HG03095 (cell line): Measurements from ENCODE around the gene ATXN1.
A peak's percentile ranks its signal among the peaks of the same experiment; 100 is the strongest.
"Not testable (repeated sequence)": the region's sequence is repeated elsewhere in the genome, so short reads cannot be mapped to it uniquely, and the experiment has no call there.

Source experiments
- ATAC-seq: cut with Tn5 transposase; IDR thresholded peaks from one replicate; pipeline ENCODE4 v1.9.1; 2021; ENCODE audit warnings: moderate library complexity; ENCODE audit not compliant: unreplicated experiment

The ATXN1 gene

DNA sequence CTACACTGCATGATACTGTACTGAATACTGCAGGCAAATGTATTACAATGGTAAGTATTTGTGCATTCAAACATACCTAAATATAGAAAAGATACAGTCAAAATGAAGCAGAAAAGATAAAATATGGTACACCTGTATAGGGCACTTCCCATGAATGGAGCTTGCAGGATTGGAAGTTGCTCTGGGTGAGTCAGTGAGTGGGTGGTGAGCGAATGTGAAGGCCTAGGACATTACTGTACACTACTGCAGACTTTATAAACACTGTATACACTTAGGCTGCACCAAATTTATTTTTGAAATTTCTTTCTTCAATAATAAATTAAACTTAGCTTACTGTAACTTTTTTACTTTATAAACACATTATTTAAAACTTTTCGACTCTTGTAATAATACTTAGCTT is 213.1 kb downstream of the ATXN1 start:
- ATAC-seq: no peak

DNA sequence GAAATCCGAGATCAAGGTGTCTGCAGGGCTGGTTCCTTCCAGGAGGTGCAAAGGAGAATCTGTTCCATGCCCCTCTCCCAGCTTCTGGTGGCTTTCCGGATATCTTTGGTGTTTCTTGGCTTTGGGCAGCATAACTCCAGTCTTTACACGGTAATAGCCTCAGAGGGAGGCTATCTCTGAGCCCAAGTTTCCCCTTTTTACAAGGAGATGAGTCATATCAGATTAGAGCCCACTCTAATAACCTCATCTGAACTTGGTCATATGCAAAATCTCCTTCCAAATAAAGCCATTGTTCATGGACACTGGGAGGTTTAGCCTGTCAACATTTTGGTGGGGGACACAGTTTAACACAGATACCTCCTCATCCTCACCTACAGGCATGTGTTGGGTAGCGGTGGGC is 213.7 kb downstream of the ATXN1 start:
- ATAC-seq: no peak

DNA sequence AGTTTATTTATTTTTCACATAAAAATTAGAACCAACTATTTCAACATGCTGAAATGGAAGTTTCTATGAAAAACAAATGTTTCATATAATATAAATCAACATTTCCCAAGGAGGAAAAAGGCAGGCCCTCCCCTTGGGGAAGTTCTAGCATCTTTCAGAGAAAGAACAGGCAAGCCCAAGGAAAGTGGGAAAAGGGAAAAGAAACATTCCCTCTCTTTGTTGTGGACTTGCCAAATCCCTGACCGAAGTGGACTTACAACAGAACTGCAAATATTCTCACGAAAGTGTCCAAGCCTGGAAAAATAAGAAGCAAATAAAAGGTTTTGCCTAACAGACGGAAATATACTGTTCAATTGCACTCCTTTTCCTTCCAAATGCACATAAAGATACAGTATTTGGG is 214.4 kb downstream of the ATXN1 start:
- ATAC-seq: no peak

DNA sequence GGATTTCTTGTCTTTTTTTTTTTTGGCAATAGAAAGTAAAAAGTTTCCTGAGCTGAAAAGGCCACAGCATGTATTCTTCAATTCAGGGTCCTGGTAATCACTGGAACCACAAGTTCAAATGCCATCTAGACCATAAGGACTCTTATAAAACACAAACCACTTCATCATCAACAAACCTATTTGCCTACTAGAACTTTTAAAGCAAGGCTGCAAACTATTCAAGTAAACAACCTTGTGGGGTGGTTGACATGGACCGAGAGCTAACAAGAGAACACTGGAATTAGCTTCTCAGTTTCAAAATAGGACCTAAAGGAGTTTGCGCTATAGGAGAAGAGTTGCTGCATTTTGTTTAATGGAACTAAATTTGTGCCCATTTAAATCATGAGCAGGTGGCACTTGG is 215.9 kb downstream of the ATXN1 start:
- ATAC-seq: no peak

DNA sequence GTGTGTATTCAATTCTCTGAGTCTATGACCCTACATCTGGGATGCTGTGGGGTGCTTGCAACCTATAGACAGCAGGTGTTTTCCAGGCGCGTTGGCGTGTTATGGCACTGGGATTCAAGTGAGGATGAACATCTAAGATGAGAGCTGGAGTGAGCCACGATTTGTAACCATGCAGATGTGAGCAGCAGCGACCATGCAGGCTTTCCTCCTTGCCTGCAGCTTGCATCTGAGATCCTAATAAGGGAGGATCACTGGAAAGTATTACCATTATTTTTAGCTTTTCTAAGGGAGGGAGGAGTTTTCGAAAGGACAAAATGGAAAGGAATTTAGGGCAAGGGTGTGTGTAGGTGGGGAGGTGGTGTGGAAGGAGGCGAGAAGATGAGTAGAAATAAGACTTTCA is 216.7 kb downstream of the ATXN1 start:
- no peak for ATAC-seq

DNA sequence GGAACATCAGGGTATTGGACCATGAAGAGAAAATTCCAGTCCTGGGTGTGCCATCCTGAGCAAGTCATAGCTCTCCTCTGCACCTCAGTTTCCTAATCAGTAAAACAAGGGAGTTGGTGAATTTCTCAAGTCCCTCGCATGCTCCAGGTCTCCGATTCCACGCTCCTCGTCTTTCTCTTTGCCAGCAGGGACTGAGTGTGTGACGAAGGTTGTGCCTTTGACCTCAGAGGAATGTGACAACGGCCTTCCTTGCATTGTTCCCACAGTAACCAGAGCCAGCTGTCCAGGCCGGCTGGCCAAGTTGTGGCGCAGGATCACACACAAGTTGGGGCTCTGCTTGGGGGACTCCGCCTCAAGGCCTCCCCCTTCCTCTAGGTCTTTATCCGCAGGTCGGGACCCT is 217.3 kb downstream of the ATXN1 start:
- no peak for ATAC-seq

DNA sequence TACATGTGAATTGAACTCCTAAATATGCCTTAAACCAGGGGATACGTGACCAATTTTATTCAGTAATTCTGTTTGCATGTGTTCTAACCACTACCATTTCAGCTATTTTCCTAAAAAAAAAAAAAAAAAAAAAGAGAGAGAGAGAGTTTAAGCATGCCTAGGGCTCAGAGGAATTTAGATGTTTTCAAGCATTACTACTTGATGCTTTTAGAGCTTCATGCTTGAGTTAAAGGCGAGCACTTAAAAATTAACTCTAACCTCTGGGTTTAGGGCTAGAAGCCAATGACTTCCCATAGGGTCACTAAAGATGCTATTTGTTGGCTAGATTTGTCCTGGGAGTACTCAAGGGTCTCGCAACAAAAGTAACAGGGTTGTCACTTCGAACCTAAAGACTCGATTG is 217.7 kb downstream of the ATXN1 start:
- ATAC-seq: no peak

DNA sequence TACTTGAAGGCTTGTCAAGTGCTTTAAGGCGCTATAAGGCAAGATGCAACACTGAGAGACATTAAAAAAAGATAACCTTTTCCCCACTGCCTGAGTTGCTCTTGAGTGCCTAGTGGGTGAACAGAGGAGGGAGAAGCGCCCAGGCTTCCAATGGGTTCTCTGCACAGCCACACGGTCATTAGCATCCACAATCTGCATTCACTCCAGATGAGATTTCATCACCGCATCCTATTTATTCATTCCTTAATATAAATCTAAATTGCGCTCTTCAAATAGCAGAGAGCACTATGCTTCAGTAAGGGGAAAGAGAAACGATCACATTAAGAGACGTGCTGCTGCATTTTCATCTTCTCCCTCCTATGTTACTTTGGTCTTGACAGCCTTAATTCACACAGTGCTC is 219.2 kb downstream of the ATXN1 start:
- ATAC-seq: no peak

DNA sequence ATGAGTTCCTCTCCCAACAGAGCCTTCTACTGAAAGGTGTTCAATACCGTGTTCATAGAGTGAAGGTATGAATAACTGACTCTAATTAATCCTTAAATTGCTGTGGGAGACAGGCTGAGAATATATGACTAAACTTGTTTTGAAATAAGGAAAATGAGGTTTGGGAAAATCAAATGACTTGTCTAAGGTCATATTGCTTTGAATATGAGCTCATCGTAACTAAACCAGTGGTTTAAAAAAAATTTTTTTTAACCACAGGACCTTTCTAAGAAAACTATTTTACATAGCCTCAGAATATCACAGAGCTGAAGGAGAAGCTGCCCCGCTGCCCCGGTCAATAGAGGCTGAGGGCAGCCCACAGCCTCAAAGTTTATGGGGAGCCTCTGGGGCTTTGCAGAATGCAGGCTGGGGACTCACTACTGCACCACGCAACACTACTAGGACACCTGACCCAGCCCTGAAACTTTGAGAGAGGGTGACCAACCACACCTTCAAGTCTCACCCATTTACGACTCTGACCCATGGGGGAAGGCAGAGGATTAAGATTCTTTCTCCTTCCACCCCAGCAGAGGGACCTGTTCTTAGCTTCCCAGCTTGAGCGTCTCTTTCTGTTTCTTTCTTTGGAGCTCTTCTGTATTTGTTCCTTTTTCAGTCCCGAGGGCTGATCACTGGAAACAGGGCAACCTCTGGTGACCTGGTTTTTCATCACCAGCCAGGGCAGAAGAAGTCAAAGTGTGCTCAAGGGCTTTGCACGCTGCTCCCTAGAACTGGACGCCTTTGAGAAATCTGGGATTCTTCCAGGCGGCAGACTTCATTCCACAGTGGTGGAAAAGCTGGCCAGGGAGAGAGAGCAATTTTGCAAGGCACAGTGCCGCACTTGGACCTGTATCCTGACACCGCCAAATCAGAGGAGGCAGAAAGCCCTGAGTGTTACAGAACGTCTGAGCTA is 220.2 kb downstream of the ATXN1 start:
- peak; percentile 66 for ATAC-seq

DNA sequence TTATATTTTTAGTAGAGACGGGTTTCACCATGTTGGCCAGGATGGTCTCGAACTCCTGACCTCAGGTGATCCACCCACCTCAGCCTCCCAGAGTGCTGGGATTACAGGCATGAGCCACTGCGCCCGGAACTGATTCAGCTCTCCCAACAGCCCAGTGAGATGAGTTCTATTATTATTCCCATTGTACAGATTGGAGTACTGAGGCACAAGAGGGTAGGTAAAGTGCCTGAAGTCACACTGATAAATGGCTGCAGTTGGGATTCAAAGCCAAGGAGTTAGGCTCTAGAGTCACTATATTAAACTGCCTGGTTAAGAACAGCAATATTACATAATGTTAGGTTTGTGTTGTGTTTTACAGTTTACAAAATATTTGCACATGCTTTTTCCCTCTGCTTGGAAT is 220.9 kb downstream of the ATXN1 start:
- ATAC-seq: not testable (repeated sequence)

DNA sequence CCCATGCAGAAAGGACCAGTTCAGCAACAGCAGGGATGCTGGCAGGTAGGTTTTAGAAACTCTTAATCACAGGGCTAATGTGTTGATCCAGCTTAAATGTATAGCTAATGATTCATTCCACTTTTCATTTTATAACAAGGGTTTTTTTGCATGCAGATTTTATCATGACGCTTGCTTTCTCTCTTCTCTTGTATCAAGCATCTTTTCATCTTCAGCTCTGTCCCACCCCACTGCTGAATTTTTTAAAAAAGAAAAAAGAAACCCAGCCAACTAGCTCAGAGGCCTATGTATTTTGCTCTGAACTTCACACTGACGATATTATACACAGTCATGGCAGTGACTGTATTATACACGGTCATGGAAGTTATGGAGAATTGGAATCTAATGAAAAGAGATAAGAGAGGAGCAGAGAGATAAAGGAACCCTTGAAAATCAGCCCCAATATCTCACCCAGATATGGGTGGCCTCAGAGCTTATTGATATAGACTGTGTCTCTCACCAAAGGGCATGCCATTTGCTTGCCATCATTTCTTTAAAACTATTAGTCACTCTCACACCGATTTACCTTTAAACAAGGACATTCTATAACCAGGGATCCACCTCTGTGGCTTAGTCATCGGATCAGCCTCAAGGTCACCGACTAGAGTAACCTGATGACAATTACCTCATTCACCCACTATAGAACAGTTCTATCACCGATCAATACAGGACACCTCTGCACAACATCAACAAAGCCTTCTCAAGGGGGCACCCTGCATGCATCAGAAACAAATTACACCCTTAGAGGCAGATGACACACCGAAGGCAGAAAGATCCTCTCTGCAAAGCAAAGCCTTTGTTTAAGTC is 222.0 kb downstream of the ATXN1 start:
- no peak for ATAC-seq

DNA sequence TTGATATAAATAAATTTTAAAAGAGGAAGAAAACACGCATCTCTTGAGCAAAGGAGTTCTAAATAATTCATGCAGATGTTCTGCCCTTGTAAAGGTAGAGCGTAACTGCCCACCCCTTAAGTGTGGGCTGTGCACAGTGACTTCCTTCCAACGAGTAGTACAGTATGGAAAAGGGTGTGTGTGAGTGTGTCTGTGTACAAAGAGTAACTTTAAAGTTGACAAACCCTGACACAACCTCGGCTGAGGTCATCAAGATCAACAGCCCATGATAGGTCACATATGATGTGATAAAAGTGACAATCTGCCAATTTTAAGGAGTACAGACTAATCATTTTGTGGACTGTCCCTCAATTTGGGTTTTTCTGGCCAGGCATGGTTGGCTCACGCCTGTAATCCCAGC is 225.7 kb downstream of the ATXN1 start:
- ATAC-seq: no peak

DNA sequence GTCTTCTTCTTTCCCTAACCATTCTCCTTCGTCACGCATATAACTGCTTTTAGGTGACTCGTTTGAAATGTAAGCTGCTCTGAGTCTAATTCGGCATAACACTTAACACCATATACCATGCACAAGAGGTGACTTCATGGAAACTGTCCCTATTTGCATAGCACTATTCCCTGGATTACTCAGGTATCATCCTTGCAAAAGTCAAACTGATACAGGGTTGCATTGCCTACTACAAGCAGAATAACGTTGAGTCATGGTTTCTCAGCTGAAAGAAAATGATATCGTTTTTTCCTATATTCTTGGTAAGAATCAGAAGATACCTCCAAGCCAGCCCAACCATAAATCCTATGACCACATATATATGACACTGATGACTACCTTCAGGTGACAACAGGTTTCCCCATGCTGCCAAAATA is 227.5 kb downstream of the ATXN1 start:
- no peak for ATAC-seq

DNA sequence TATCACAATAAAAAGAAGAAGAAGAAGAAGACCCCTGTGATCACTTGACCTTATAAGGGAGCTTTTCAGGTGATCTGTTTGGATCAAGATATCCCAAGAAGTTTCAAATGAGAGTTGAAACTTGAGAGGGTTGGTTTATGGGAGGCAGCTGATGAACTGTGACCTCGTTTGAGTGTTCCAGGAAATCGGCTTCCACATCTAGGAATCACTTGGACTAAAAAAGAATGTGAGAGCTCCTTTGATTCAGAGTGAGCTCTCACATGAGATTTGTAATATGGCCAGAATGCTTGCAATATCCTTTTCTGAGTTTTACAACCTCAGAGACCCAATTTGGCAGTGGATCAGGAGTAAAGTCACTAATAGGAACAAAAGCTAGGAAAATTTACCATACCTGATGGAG is 228.1 kb downstream of the ATXN1 start:
- ATAC-seq: no peak

DNA sequence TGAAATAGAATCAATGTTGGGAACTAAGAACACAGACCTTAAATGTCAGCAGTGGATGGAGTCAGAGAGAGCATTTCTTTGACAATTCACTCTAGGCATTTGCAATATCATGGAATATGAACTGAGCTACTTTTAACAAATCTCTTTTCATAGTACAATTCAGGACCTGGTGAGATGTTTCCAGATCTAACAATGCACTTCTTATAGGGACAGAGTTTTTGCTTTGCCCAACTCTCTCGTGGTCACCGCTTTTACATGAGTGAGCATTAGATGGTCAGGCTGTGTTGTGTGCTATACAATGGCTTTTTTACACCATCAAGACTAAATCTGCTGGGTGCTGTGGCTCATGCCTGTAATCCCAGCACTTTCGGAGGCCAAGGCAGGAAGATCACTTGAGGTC is 233.6 kb downstream of the ATXN1 start:
- no peak for ATAC-seq

DNA sequence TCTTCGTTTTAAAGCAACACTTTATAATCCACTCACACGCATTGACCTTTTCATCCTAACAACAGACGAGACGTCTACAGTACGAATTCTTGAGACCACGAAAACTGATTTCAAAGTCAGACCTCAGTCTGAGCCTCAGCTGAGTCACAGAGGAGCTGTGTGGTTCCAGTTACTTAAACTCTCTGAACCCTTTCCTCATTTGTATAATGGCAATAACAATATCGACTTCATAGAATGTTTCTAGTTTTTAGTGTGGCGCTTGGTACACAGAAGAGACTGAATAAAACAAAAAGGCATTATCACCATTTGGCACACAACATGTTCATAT is 236.9 kb downstream of the ATXN1 start:
- no peak for ATAC-seq

DNA sequence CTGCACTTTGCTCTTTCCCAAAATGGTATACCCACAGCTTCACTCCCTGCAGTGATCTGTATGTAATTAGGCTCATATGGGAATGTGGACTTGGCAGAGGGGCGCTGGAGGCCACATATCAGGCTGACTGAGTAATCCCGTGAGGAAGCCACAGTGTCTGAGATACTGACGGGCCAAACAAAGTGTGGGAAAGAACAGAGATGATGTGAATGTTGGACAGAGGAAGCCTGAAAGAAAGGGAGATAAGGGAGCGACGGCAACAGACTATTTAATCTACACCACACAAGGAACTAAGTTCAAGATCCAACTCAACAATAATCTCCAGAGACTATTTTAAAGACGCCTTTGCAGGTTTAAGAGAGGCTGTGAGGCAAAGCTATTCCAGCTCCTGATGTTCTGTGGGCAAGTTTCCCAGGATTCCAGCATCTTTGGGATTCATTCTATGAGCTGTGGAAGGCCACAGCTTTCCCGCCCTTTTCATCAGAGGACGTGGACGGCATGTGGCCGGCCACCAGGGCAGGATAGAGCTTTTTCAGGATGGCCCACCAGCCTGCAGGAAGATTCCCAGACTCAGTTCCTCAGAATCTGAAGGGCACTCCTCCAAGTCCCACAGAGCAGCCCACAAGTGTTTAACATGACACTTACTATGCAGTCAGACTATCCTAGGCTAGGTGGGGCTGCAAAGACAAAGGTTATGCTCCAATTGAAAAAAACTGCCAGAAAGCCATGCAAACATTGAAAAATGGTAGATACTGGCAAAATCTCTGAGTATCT is 237.5 kb downstream of the ATXN1 start:
- no peak for ATAC-seq

DNA sequence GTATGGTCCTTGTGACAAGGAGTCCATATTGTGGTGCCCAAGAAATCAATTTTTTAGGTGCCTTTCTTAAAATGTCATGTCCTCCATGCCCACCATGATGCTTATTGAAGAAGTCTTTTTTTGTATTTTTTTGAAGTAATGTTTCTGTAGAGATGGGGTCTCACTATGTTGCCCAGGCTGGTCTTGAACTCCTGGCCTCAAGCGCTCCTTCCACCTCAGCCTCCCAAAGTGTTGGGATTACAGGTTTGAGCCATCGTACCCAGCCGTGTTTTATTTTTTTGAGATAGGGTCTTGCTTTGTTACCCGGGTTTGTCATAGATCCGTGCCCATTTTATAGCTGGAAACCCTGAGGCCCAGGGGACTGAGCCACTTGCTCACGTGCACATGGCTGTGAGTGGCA is 238.3 kb downstream of the ATXN1 start:
- ATAC-seq: no peak

DNA sequence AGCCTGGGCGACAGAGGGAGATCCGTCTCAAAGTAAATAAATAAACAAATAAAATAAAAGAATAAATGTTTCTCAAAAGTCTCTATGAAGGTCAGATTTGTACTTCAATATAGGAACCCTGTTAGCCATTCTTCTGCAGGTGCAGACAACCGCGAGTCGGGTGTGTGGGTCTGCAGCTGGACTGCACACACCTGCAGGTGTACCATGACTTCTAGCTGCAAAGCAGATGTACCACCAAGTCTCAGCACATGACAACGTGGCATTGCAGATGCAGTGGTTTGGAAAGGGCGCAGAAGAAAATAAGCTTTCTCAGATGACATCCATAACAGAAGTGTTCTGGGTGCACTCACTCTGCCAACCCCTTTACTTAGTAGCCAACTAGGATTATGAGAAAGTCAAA is 239.7 kb downstream of the ATXN1 start:
- no peak for ATAC-seq

DNA sequence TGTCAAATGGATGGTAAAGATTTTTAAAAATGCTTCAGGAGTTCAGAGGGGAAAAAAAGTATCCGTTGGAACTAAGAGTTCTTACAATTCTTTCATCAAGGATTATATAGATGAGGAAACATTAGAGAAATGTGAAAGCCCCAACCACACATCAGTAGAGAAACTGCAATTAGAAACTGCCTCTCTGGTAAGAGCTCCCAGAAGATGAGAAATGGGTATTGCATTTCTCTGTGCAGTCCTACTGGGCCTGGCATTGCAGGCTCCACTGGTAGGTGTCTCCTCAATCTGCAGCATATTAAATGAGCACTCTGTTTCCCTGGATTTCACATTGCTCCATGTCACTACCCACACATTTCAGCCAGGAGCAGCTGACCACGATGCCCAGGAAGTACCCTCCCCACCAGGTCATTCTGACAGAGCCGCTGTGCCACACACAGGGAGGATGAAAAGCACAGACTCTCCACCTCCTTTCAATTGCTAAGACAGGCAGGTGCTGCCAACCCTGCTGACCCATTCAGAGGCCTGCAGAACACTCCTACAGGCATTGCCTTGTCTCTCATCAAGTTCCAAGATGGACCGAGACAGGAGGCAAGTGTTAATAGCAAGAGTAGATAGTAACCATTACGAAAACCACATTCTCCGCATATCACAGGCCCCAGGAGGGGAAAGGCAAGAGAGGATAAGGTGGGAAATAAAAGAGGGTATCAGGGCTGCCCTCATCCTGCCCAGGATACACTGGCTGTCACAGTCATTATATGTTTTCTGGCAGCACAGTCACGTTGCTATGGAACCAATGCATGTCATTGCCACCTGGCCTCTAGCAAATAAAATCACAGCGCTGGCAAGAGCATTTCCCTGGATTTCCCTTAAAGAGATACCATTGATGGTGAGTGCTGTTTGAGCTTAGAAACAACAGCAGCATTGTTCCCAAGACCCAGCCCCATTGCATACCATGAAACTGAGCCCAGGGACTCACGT is 241.7 kb downstream of the ATXN1 start:
- ATAC-seq: no peak
